ENCODE measurements around the gene GPI. TPM values are rescaled to one million over a fixed set of nuclear protein-coding genes. Genes with fewer than 3 reads are reported as not detected.

Gene GPI
- total RNA-seq, 3 donors from 2014 or later (not counting 1 experiment from before 2014, with no cell fraction given): 98.5 to 132 (median 104) TPM

DNA sequence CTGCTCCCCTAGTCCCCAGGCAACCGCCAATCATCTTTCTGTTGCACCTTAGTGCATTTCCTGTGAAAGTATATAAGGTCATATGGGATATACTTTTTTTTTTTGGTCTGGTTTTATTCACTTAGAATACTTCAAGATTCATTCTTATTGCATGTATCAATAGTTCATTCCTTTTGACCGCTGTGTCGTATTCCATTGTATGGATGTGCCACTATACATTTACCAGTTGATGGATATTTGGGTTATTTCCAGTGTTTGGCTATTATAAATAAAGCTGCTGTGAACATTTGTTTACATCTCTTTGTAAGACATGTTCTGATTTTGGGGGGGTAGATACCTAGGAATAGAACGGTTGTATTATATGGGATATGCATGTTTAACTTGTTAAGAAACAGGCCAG lies 53.3 kb downstream of the GPI start:
- no peaks in the 10 kb centered on the region for H3K9me3 Mint-ChIP-seq
- H3K36me3 ChIP-seq (ENCODE audit: control insufficient read depth, insufficient read depth, low read length): peaks cover 30% of the 10 kb centered on the region
- no peak overlapping the region for H3K4me3 ChIP-seq (ENCODE audit: low read length)
- no peaks in the 10 kb centered on the region for H3K27me3 Mint-ChIP-seq (ENCODE audit: low read depth in 2 of 2)
- no peaks in the 10 kb centered on the region for H3K4me1 ChIP-seq (ENCODE audit: control insufficient read depth, insufficient read depth, low read length)
- ATAC-seq: no peak
- 100% methylated on average over 2 of the region's 4 CpGs for whole genome bisulfite sequencing (ENCODE audit: insufficient coverage)
- H3K27ac ChIP-seq (ENCODE audit: low read length): no peak overlapping the region
- no peaks in the 10 kb centered on the region for H3K36me3 Mint-ChIP-seq
- no peak overlapping the region for H3K4me3 Mint-ChIP-seq
- H3K27me3 ChIP-seq (ENCODE audit: control insufficient read depth, insufficient read depth, low read length): no peaks in the 10 kb centered on the region
- H3K9me3 ChIP-seq (ENCODE audit: control insufficient read depth, insufficient read depth, low read length): no peaks in the 10 kb centered on the region
- intact Hi-C loops (cut with micrococcal nuclease): no loop called here
- H3K4me1 Mint-ChIP-seq: no peaks in the 10 kb centered on the region
- TF ChIP-seq CTCF (IDR thresholded peaks at IDR 0.05): no peak
- H3K27ac Mint-ChIP-seq: no peak overlapping the region
- DNase-seq: no peak

GRCh38 chr19:34426096-34426661 lies 61.2 kb downstream of the GPI start:
- intact Hi-C loops (cut with micrococcal nuclease): no loop called here
- no peak overlapping the region for H3K27ac Mint-ChIP-seq

GRCh38 chr19:34428549-34429285 lies 63.7 kb downstream of the GPI start:
- intact Hi-C loops (cut with micrococcal nuclease): loop anchor here (1.0 kb wide), 1 partner anchor 24 kb away; the partner anchor contains the start of gene PDCD2L
- no peak for TF ChIP-seq CTCF (IDR thresholded peaks at IDR 0.05)
- Histone ChIP-seq H3K27me3 (ENCODE audit: control insufficient read depth, insufficient read depth, low read length) (no peaks in the 10 kb centered on the region), H3K4me3 (ENCODE audit: low read length) (peak overlapping the region; percentile 88), H3K9me3 (ENCODE audit: control insufficient read depth, insufficient read depth, low read length) (no peaks in the 10 kb centered on the region), H3K4me1 (ENCODE audit: control insufficient read depth, insufficient read depth, low read length) (peaks cover 23% of the 10 kb centered on the region), H3K36me3 (ENCODE audit: control insufficient read depth, insufficient read depth, low read length) (peaks cover 3% of the 10 kb centered on the region), H3K27ac (ENCODE audit: low read length) (peak overlapping the region; percentile 85)
- DNase-seq (peak in 1 of 2 donors; percentile 62), ATAC-seq (peak; percentile 58 to 71 (median 61))
- Mint-ChIP-seq H3K4me3 (peak overlapping the region; percentile 91), H3K36me3 (no peaks in the 10 kb centered on the region), H3K27me3 (ENCODE audit: low read depth in 2 of 2) (no peaks in the 10 kb centered on the region), H3K27ac (peak overlapping the region; percentile 82 to 87), H3K9me3 (no peaks in the 10 kb centered on the region), H3K4me1 (peaks cover 26 to 28% of the 10 kb centered on the region in 2 donors)
- under 1% methylated on average over 68 of the region's 68 CpGs for WGBS (ENCODE audit: insufficient coverage)

More at GRCh38 chr19:34426096-34426661, 61.2 kb downstream of the GPI start:
- Histone ChIP-seq H3K9me3 (ENCODE audit: control insufficient read depth, insufficient read depth, low read length) (no peaks in the 10 kb centered on the region), H3K4me1 (ENCODE audit: control insufficient read depth, insufficient read depth, low read length) (peaks cover 21% of the 10 kb centered on the region), H3K4me3 (ENCODE audit: low read length) (no peak overlapping the region), H3K36me3 (ENCODE audit: control insufficient read depth, insufficient read depth, low read length) (peaks cover 5% of the 10 kb centered on the region), H3K27me3 (ENCODE audit: control insufficient read depth, insufficient read depth, low read length) (no peaks in the 10 kb centered on the region), H3K27ac (ENCODE audit: low read length) (no peak overlapping the region)
- H3K36me3 Mint-ChIP-seq: no peaks in the 10 kb centered on the region
- H3K4me3 Mint-ChIP-seq: no peak overlapping the region
- ATAC-seq: no peak
- H3K27me3 Mint-ChIP-seq (ENCODE audit: low read depth in 2 of 2): no peaks in the 10 kb centered on the region
- no peaks in the 10 kb centered on the region for H3K9me3 Mint-ChIP-seq
- WGBS (ENCODE audit: insufficient coverage): 96% methylated on average over 8 of the region's 8 CpGs
- no peak for DNase-seq
- H3K4me1 Mint-ChIP-seq: peaks cover 19 to 22% of the 10 kb centered on the region in 2 donors
- no peak for TF ChIP-seq CTCF (IDR thresholded peaks at IDR 0.05)

All from natural killer cell (primary cell).